ENCODE data around the gene NELFB. TPM values are rescaled to one million over a fixed set of nuclear protein-coding genes. Genes with fewer than 3 reads are reported as not detected.

Gene NELFB
- polyA plus RNA-seq, 1 donor (not counting 4 experiments of a cell fraction or from before 2014, with no cell fraction given) = 25.1 TPM

- H2AFZ ChIP-seq (ENCODE audit: control insufficient read depth, low read length) = no peak overlapping the region
- no peaks in the 10 kb centered on the region for H3K79me2 ChIP-seq (ENCODE audit: control insufficient read depth, insufficient read depth, low read length)
- dilution Hi-C loops (cut with MboI; ENCODE audit: extremely low pct_ligation_motif_present, low sequenced_read_pairs) = no loop called here
- H3K4me2 ChIP-seq (ENCODE audit: control insufficient read depth, extremely low read depth, insufficient read depth, low read depth, low read length) = peak overlapping the region; percentile 56
- no peak overlapping the region for H3K27ac ChIP-seq (ENCODE audit: control insufficient read depth, insufficient read depth, low read length)
- no peaks in the 10 kb centered on the region for H4K20me1 ChIP-seq (ENCODE audit: control insufficient read depth, extremely low read depth, insufficient read depth, low read length)
- no peak overlapping the region for H3K4me3 ChIP-seq (ENCODE audit: control insufficient read depth in 2 of 3, extremely low read depth in 1 of 3, insufficient read depth in 2 of 3, low read depth in 1 of 3, low read length in 3 of 3)
- no peaks in the 10 kb centered on the region for H3K9me1 ChIP-seq (ENCODE audit: control insufficient read depth, extremely low read depth, insufficient read depth, low read length)
- DNase-seq (ENCODE audit: low read depth, low spot score) (no peak), FAIRE-seq (no peak)
- no peak overlapping the region for H3K9ac ChIP-seq (ENCODE audit: control insufficient read depth, extremely low read depth, insufficient read depth, low read length)
- H3K27me3 ChIP-seq (ENCODE audit: control insufficient read depth, extremely low read depth, insufficient read depth, low read length) = peaks cover 21% of the 10 kb centered on the region
- H3K36me3 ChIP-seq (ENCODE audit: control insufficient read depth in 2 of 2, extremely low read depth in 1 of 2, insufficient read depth in 2 of 2, low read length in 2 of 2) = no peaks in the 10 kb centered on the region
- peaks cover 3% of the 10 kb centered on the region for H3K4me1 ChIP-seq (ENCODE audit: control insufficient read depth, extremely low read depth, insufficient read depth, low read length)
- H3K9me3 ChIP-seq (ENCODE audit: control insufficient read depth, low read depth, low read length) = no peaks in the 10 kb centered on the region
- TF ChIP-seq CTCF (optimal IDR thresholded peaks at IDR 0.05 in 1 of 3, IDR thresholded peaks at IDR 0.05 in 1 of 3, conservative IDR thresholded peaks at IDR 0.05 in 1 of 3; ENCODE audit: extremely low read depth in 1 of 3, insufficient read depth in 2 of 3, low read length in 3 of 3) (no peak), EZH2 (IDR thresholded peaks at IDR 0.05; ENCODE audit: low read length) (no peak)
Observed at GRCh38 chr9:137294091-137294680, 39.1 kb downstream of the NELFB start.

- DNase-seq (ENCODE audit: low read depth, low spot score) = no peak
- FAIRE-seq = no peak
Observed at GRCh38 chr9:137294681-137295237, 39.6 kb downstream of the NELFB start.

More at GRCh38 chr9:137294681-137295237, 39.6 kb downstream of the NELFB start:
- peaks cover 21% of the 10 kb centered on the region for H3K27me3 ChIP-seq (ENCODE audit: control insufficient read depth, extremely low read depth, insufficient read depth, low read length)
- H3K27ac ChIP-seq (ENCODE audit: control insufficient read depth, insufficient read depth, low read length) = no peak overlapping the region
- TF ChIP-seq EZH2 (IDR thresholded peaks at IDR 0.05; ENCODE audit: low read length) (no peak), CTCF (optimal IDR thresholded peaks at IDR 0.05 in 1 of 3, IDR thresholded peaks at IDR 0.05 in 1 of 3, conservative IDR thresholded peaks at IDR 0.05 in 1 of 3; ENCODE audit: extremely low read depth in 1 of 3, insufficient read depth in 2 of 3, low read length in 3 of 3) (peak in 2 of 3 experiments; percentile 18 to 53)
- no peak overlapping the region for H3K9ac ChIP-seq (ENCODE audit: control insufficient read depth, extremely low read depth, insufficient read depth, low read length)
- H3K36me3 ChIP-seq (ENCODE audit: control insufficient read depth in 2 of 2, extremely low read depth in 1 of 2, insufficient read depth in 2 of 2, low read length in 2 of 2) = no peaks in the 10 kb centered on the region
- dilution Hi-C loops (cut with MboI; ENCODE audit: extremely low pct_ligation_motif_present, low sequenced_read_pairs) = no loop called here
- H2AFZ ChIP-seq (ENCODE audit: control insufficient read depth, low read length) = no peak overlapping the region
- no peaks in the 10 kb centered on the region for H3K79me2 ChIP-seq (ENCODE audit: control insufficient read depth, insufficient read depth, low read length)
- peak overlapping the region; percentile 56 for H3K4me2 ChIP-seq (ENCODE audit: control insufficient read depth, extremely low read depth, insufficient read depth, low read depth, low read length)
- no peaks in the 10 kb centered on the region for H3K9me1 ChIP-seq (ENCODE audit: control insufficient read depth, extremely low read depth, insufficient read depth, low read length)
- H3K4me3 ChIP-seq (ENCODE audit: control insufficient read depth in 2 of 3, extremely low read depth in 1 of 3, insufficient read depth in 2 of 3, low read depth in 1 of 3, low read length in 3 of 3) = no peak overlapping the region
- H4K20me1 ChIP-seq (ENCODE audit: control insufficient read depth, extremely low read depth, insufficient read depth, low read length) = no peaks in the 10 kb centered on the region
- H3K9me3 ChIP-seq (ENCODE audit: control insufficient read depth, low read depth, low read length) = no peaks in the 10 kb centered on the region
- H3K4me1 ChIP-seq (ENCODE audit: control insufficient read depth, extremely low read depth, insufficient read depth, low read length) = peaks cover 3% of the 10 kb centered on the region
